Left lung (tissue), 10 donors: ENCODE data around the gene SWT1. TPM values are rescaled to one million over a fixed set of nuclear protein-coding genes. Genes with fewer than 3 reads are reported as not detected.
A peak's percentile ranks its signal among the peaks of the same experiment; 100 is the strongest.

Experiments
- ATAC-seq: fragments of 200-7000 bp; cut with Tn5 transposase; one replicate; pipeline ENCODE4 v1.9.1; 2020; ENCODE audit warnings: moderate library complexity
- DNase-seq, 4 donors: peaks; one replicate each; pipeline ENCODE4 v3.0.0-alpha.2; 2013 to 2020
- H3K27ac ChIP-seq, 2 donors: fragments of 200-600 bp; sonication (generic) in 1 of 2; one replicate each; pipeline versions ENCODE4 v1.5.0 to v1.8.0; 2020 to 2021
- H3K27me3 ChIP-seq, 2 donors: fragments of 200-600 bp; sonication (generic) in 1 of 2; one replicate each; pipeline versions ENCODE4 v1.5.0 to v1.8.0; 2020 to 2021
- H3K36me3 ChIP-seq, 2 donors: fragments of 200-600 bp; sonication (generic) in 1 of 2; one replicate each; pipeline versions ENCODE4 v1.5.0 to v1.8.0; 2020 to 2021
- H3K4me1 ChIP-seq, 2 donors: fragments of 200-600 bp; one replicate each; pipeline ENCODE4 v1.8.0; 2021
- H3K4me3 ChIP-seq, 2 donors: fragments of 200-600 bp; sonication (generic) in 1 of 2; one replicate each; pipeline versions ENCODE4 v1.5.0 to v1.8.0; 2020 to 2021; ENCODE audit warnings: mild to moderate bottlenecking in 1 of 2
- H3K9me3 ChIP-seq, 2 donors: fragments of 200-600 bp; sonication (generic) in 1 of 2; one replicate each; pipeline versions ENCODE4 v1.5.0 to v1.8.0; 2020 to 2021
- intact Hi-C, 2 donors: fragments of 100-400 bp; cut with DNase I; formaldehyde crosslinking; loops; one replicate each; pipeline versions ENCODE4 v1.11.2 to v1.14.2; 2022
- polyA plus RNA-seq, 6 donors: library from polyadenylated mRNA; unstranded; fragments of 120-200 nt; gene quantifications; one replicate each; pipeline ENCODE4 v1.2.1, GENCODE V29; 2013; ENCODE audit not compliant: insufficient read length in 6 of 6
- total RNA-seq, 2 donors: library from RNA; stranded (reverse); fragmentation: NEBNext Ultra II Directional; extraction: Animal tissue kit (Norgen Biotek cat#: 25700); gene quantifications; one replicate each; pipeline ENCODE4 v1.2.1, GENCODE V29; 2021
- TF ChIP-seq, protein P1 (sequence below), 2 donors: fragments of 200-600 bp; sonication (generic) in 1 of 2; IDR thresholded peaks; one replicate each; pipeline versions ENCODE4 v1.5.0 to v1.8.0; 2021; ENCODE audit warnings: antibody characterized with exemption in 2 of 2
- donor health status: DM: no; HTN: yes; CAD: no.
- donor health status: DM: no; HTN: no; CAD: no.

SWT1 gene
- total and polyA plus RNA-seq, 8 donors = 6.5 to 11.4 (median 9.5) TPM

DNA sequence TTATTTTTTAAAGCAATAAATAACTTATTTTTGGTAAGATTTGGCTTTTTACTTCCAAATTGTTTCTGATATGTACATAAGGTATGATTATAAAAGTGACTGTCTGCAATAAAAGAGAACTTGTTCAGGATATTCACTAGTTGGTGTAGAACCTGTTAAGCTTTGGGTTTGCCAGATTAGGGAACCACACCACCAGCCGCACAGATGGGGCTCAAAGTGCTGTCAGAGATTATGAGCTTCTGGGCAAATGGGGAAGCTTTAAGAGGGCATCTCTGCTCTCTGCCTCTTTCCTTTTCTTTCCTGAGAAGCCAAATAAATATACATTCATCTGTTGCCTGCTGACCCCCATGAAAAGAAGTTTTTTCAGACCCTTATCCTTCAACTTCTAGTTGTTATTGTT is 134.7 kb downstream of the SWT1 start:
- H3K4me3 ChIP-seq = no peak overlapping the region
- intact Hi-C loops = no loop called here
- TF ChIP-seq, protein P1, sequence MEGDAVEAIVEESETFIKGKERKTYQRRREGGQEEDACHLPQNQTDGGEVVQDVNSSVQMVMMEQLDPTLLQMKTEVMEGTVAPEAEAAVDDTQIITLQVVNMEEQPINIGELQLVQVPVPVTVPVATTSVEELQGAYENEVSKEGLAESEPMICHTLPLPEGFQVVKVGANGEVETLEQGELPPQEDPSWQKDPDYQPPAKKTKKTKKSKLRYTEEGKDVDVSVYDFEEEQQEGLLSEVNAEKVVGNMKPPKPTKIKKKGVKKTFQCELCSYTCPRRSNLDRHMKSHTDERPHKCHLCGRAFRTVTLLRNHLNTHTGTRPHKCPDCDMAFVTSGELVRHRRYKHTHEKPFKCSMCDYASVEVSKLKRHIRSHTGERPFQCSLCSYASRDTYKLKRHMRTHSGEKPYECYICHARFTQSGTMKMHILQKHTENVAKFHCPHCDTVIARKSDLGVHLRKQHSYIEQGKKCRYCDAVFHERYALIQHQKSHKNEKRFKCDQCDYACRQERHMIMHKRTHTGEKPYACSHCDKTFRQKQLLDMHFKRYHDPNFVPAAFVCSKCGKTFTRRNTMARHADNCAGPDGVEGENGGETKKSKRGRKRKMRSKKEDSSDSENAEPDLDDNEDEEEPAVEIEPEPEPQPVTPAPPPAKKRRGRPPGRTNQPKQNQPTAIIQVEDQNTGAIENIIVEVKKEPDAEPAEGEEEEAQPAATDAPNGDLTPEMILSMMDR (IDR thresholded peaks at IDR 0.05) = no peak
- DNase-seq (no peak), ATAC-seq (peak; percentile 24)
- H3K9me3 ChIP-seq = no peaks in the 10 kb centered on the region
- H3K27ac ChIP-seq = no peak overlapping the region
- peaks cover 0 to 11% of the 10 kb centered on the region in 2 donors for H3K4me1 ChIP-seq
- peaks cover 0 to 32% of the 10 kb centered on the region in 2 donors for H3K36me3 ChIP-seq
- H3K27me3 ChIP-seq = no peaks in the 10 kb centered on the region

- Histone ChIP-seq H3K36me3 (peaks cover 0 to 38% of the 10 kb centered on the region in 2 donors), H3K4me1 (peaks cover 0 to 11% of the 10 kb centered on the region in 2 donors), H3K4me3 (no peak overlapping the region), H3K9me3 (no peaks in the 10 kb centered on the region), H3K27ac (peak overlapping the region in 1 of 2 donors; percentile 24), H3K27me3 (no peaks in the 10 kb centered on the region)
- TF ChIP-seq, protein P1 (IDR thresholded peaks at IDR 0.05) = no peak
- DNase-seq = peak in 2 of 4 donors; percentile 39 to 68
- intact Hi-C loops = no loop called here
- peak; percentile 29 for ATAC-seq
These were observed 135.3 kb downstream of the SWT1 start for GRCh38 chr1:185292237-185292636.

DNA sequence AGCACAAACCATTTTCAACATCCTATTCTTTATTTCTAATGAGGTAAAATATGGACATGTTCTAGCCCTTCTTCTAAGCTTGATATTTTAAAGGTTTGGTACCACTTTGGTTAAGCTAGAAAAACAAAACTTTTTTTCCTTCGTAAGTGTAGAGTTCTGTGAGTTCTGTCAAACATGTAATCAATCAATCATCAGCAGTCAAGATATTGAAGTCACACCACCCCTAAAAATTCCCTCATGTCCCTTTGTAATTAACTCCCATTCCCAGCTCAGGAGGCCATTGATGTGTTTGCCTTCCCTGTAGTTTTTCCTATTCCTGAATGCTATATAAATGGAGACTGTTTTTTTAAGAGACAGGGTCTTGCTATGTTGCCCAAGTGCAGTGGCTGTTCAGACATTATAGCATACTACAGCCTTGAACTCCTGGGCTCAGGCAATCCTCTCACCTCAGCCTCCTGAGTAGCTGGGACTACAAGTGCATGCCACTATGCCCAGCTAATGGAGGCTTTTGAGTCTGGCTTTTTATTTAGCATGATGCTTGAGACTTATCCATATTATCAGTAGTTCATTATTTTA is 137.1 kb downstream of the SWT1 start:
- ATAC-seq = no peak
- Histone ChIP-seq H3K4me1 (peaks cover 0 to 11% of the 10 kb centered on the region in 2 donors), H3K27me3 (no peaks in the 10 kb centered on the region), H3K9me3 (no peaks in the 10 kb centered on the region), H3K36me3 (peaks cover 0 to 56% of the 10 kb centered on the region in 2 donors), H3K27ac (no peak overlapping the region), H3K4me3 (no peak overlapping the region)
- intact Hi-C loops = no loop called here
- TF ChIP-seq, protein P1 (IDR thresholded peaks at IDR 0.05) = no peak
- no peak for DNase-seq

GRCh38 chr1:185295091-185295490 is 138.1 kb downstream of the SWT1 start:
- DNase-seq (no peak), ATAC-seq (no peak)
- Histone ChIP-seq H3K9me3 (no peaks in the 10 kb centered on the region), H3K4me1 (peaks cover 0 to 11% of the 10 kb centered on the region in 2 donors), H3K27ac (no peak overlapping the region), H3K36me3 (peaks cover 0 to 66% of the 10 kb centered on the region in 2 donors), H3K27me3 (no peaks in the 10 kb centered on the region), H3K4me3 (no peak overlapping the region)
- TF ChIP-seq, protein P1 (IDR thresholded peaks at IDR 0.05) = no peak
- intact Hi-C loops = no loop called here

DNA sequence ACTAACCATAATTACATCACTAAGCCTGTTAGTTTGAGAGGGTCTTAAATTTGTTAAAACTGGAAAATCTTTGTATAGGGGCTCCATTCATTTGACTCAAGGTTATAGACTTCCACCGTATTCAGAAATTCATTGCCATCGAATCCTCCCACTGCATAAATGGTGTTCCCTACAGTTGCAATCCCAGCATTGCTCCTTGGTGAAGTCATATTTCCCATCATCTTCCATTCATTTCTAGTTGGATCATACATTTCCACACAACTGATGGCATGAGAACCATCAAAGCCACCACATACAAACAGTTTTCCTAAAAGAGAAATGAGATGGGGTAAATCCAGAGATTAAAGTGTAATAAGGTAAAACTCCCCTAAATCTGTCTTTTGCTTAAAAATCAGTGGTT is 141.0 kb downstream of the SWT1 start:
- Histone ChIP-seq H3K4me3 (no peak overlapping the region), H3K4me1 (no peaks in the 10 kb centered on the region), H3K36me3 (peaks cover 2 to 95% of the 10 kb centered on the region in 2 donors), H3K27ac (no peak overlapping the region), H3K27me3 (no peaks in the 10 kb centered on the region), H3K9me3 (no peaks in the 10 kb centered on the region)
- ATAC-seq (no peak), DNase-seq (no peak)
- intact Hi-C loops = no loop called here
- TF ChIP-seq, protein P1 (IDR thresholded peaks at IDR 0.05) = no peak
